ENCODE results near the gene RBFOX2.
"Not testable (repeated sequence)": the region's sequence is repeated elsewhere in the genome, so short reads cannot be mapped to it uniquely, and the experiment has no call there.

RBFOX2 gene

GRCh38 chr22:35806668-35807067, 222.0 kb downstream of the RBFOX2 start:
- not testable (repeated sequence) for DNase-seq

- no peak for DNase-seq
Observed at GRCh38 chr22:35805466-35805865, 223.2 kb downstream of the RBFOX2 start.

- no peak for DNase-seq
Observed at GRCh38 chr22:35804421-35804820, 224.2 kb downstream of the RBFOX2 start.

GRCh38 chr22:35802885-35803284, 225.7 kb downstream of the RBFOX2 start:
- no peak for DNase-seq

- DNase-seq = not testable (repeated sequence)
Observed at GRCh38 chr22:35801301-35801700, 227.3 kb downstream of the RBFOX2 start.

- no peak for DNase-seq
Observed at GRCh38 chr22:35799150-35799549, 229.5 kb downstream of the RBFOX2 start.

- no peak for DNase-seq
Observed at GRCh38 chr22:35797411-35797810, 231.2 kb downstream of the RBFOX2 start.

GRCh38 chr22:35795476-35795875, 233.1 kb downstream of the RBFOX2 start:
- no peak for DNase-seq

- no peak for DNase-seq
Observed at GRCh38 chr22:35792506-35792905, 236.1 kb downstream of the RBFOX2 start.

- DNase-seq = not testable (repeated sequence)
Observed at GRCh38 chr22:35791788-35792187, 236.8 kb downstream of the RBFOX2 start.

GRCh38 chr22:35785181-35785923, 243.3 kb downstream of the RBFOX2 start:
- DNase-seq = no peak

GRCh38 chr22:35784633-35785032, 244.0 kb downstream of the RBFOX2 start:
- DNase-seq = no peak

- no peak for DNase-seq
Observed at GRCh38 chr22:35783943-35784614, 244.5 kb downstream of the RBFOX2 start.

GRCh38 chr22:35782504-35782903, 246.1 kb downstream of the RBFOX2 start:
- DNase-seq = no peak

GRCh38 chr22:35781898-35782297, 246.7 kb downstream of the RBFOX2 start:
- no peak for DNase-seq

- DNase-seq = no peak
Observed at GRCh38 chr22:35777335-35777975, 251.2 kb downstream of the RBFOX2 start.

GRCh38 chr22:35775339-35775738, 253.3 kb downstream of the RBFOX2 start:
- DNase-seq = no peak

- no peak for DNase-seq
Observed at GRCh38 chr22:35769974-35770373, 258.6 kb downstream of the RBFOX2 start.

- DNase-seq = no peak
Observed at GRCh38 chr22:35766654-35767580, 261.7 kb downstream of the RBFOX2 start.

GRCh38 chr22:35761037-35761436, 267.6 kb downstream of the RBFOX2 start:
- no peak for DNase-seq

- DNase-seq = no peak
Observed at GRCh38 chr22:35758394-35758793, 270.2 kb downstream of the RBFOX2 start.

GRCh38 chr22:35756722-35757121, 271.9 kb downstream of the RBFOX2 start:
- DNase-seq = no peak

GRCh38 chr22:35754761-35755160, 273.9 kb downstream of the RBFOX2 start:
- DNase-seq = no peak
